Measurements from ENCODE around the gene NDUFS3.
A peak's percentile ranks its signal among the peaks of the same experiment; 100 is the strongest.
"Not testable (repeated sequence)": the region's sequence is repeated elsewhere in the genome, so short reads cannot be mapped to it uniquely, and the experiment has no call there.

Gene NDUFS3

GRCh38 chr11:47578524-47579494 lies at the start of gene NDUFS3, which contains the start of gene KBTBD4:
TSS of gene NDUFS3 (plus strand) at chr11:47579074. CDS start at chr11:47579092, 18 bp downstream.
TSS of gene KBTBD4 (minus strand) at chr11:47578970. CDS start at chr11:47578951, 19 bp downstream.
- DNase-seq, result peak; percentile 86 to 98 (median 90)
- intact Hi-C loops (cut with DNase I), result loop anchor here (1.0 to 10.0 kb wide), 3 partner anchors 26 to 154 kb away; partner anchors contain the start of genes CELF1, MTCH2 and PSMC3

- intact Hi-C loops (cut with DNase I), result no loop called here
- DNase-seq, result no peak
Measured at GRCh38 chr11:47529951-47530350, 48.9 kb upstream of the NDUFS3 start.

GRCh38 chr11:47530721-47531120 lies 48.2 kb upstream of the NDUFS3 start:
- intact Hi-C loops (cut with DNase I); DNase-seq: not testable (repeated sequence)

GRCh38 chr11:47531666-47532065 lies 47.2 kb upstream of the NDUFS3 start:
- intact Hi-C loops (cut with DNase I), result no loop called here
- no peak for DNase-seq

GRCh38 chr11:47532597-47533213 lies 46.2 kb upstream of the NDUFS3 start:
- DNase-seq, result no peak
- intact Hi-C loops (cut with DNase I), result no loop called here

- intact Hi-C loops (cut with DNase I), result no loop called here
- DNase-seq, result no peak
Measured at GRCh38 chr11:47533690-47534151, 45.2 kb upstream of the NDUFS3 start.

- intact Hi-C loops (cut with DNase I), result no loop called here
- no peak for DNase-seq
Measured at GRCh38 chr11:47534704-47535251, 44.1 kb upstream of the NDUFS3 start.

GRCh38 chr11:47536915-47537314 lies 42.0 kb upstream of the NDUFS3 start:
- DNase-seq, result no peak
- intact Hi-C loops (cut with DNase I), result no loop called here

- DNase-seq, result peak in 1 of 10 donors; percentile 42
- intact Hi-C loops (cut with DNase I), result no loop called here
Measured at GRCh38 chr11:47538741-47539565, 39.9 kb upstream of the NDUFS3 start.

GRCh38 chr11:47539681-47540039 lies 39.2 kb upstream of the NDUFS3 start:
- no peak for DNase-seq
- intact Hi-C loops (cut with DNase I), result no loop called here

- intact Hi-C loops (cut with DNase I), result no loop called here
- no peak for DNase-seq
Measured at GRCh38 chr11:47541070-47541469, 37.8 kb upstream of the NDUFS3 start.

GRCh38 chr11:47545298-47545697 lies 33.6 kb upstream of the NDUFS3 start:
- no peak for DNase-seq
- intact Hi-C loops (cut with DNase I), result no loop called here

GRCh38 chr11:47546274-47546673 lies 32.6 kb upstream of the NDUFS3 start:
- intact Hi-C loops (cut with DNase I), result not testable (repeated sequence)
- peak in 1 of 10 donors; percentile 20 for DNase-seq

GRCh38 chr11:47550288-47551047 lies 28.4 kb upstream of the NDUFS3 start:
- intact Hi-C loops (cut with DNase I), result loop anchor here (5.0 to 10.0 kb wide), 2 partner anchors 143 to 214 kb away; partner anchors contain the start of genes FNBP4 and SLC39A13

GRCh38 chr11:47551086-47551485 lies 27.8 kb upstream of the NDUFS3 start:
- intact Hi-C loops (cut with DNase I), result loop anchor here (5.0 to 10.0 kb wide), 2 partner anchors 144 to 214 kb away; partner anchors contain the start of genes FNBP4 and SLC39A13
- no peak for DNase-seq

More at GRCh38 chr11:47550288-47551047, 28.4 kb upstream of the NDUFS3 start:
- peak in 1 of 10 donors; percentile 19 for DNase-seq

GRCh38 chr11:47552056-47552565 lies 26.8 kb upstream of the NDUFS3 start:
- peak in 3 of 10 donors; percentile 19 to 37 (median 30) for DNase-seq

GRCh38 chr11:47552566-47553405 lies 26.1 kb upstream of the NDUFS3 start, which contains the start of gene CELF1:
TSS of gene CELF1 (minus strand) at chr11:47553132. CDS start at chr11:47499523, 53,609 bp downstream.
- DNase-seq, result peak; percentile 83 to 98 (median 90)
- intact Hi-C loops (cut with DNase I), result loop anchor here (1.0 to 10.0 kb wide), 4 partner anchors 26 to 212 kb away; partner anchors contain the start of genes FNBP4, KBTBD4 and SLC39A13

More at GRCh38 chr11:47552056-47552565, 26.8 kb upstream of the NDUFS3 start:
- intact Hi-C loops (cut with DNase I), result loop anchor here (2.0 to 10.0 kb wide), 3 partner anchors 83 to 213 kb away; partner anchors contain the start of genes FNBP4 and SLC39A13
